K562 (cell line): ENCODE measurements around the gene TJP2. TPM values are rescaled to one million over a fixed set of nuclear protein-coding genes. Genes with fewer than 3 reads are reported as not detected.

Source experiments
- ATAC-seq: fragments of 200-7000 bp; cut with Tn5 transposase; 3 replicates; pipeline ENCODE4 v1.9.1; 2020; ENCODE audit warnings: moderate library complexity
- BruUV-seq: library from RNA; stranded (reverse); fragments of 400-500 nt; replicated peaks from 2 replicates; lab custom pipeline; 2021; lab: Mats Ljungman, UMichigan
- CTCF ChIA-PET: fragments of 300-600 bp; formaldehyde crosslinking; extraction: SDS; loops from one replicate; lab custom pipeline; 2021; ENCODE audit warnings: low intra/inter-chr PET ratio; lab: Yijun Ruan, JAX
- POLR2A ChIA-PET: fragments of 300-600, 350-650 bp; sonication (Branson Sonifier 250); formaldehyde crosslinking; extraction: SDS; loops from one replicate; lab custom pipeline; 2021; ENCODE audit warnings: antibody characterized with exemption, inconsistent platforms; lab: Yijun Ruan, JAX
- DNase-seq, 4 experiments: peaks; one replicate each; pipeline versions ENCODE4 v3.0.0 to v3.0.0-alpha.2; 2011 to 2018; ENCODE audit warnings: low spot score in 3 of 4, mixed read lengths in 3 of 4; ENCODE audit errors: extremely low read depth in 1 of 4
- FAIRE-seq: peaks from 2 replicates; lab custom pipeline; 2011; peaks lifted over from hg19 to GRCh38; lab: Jason Lieb, UNC
- H2AFZ ChIP-seq: 2 replicates; pipeline ENCODE4 v1.6.0; 2011; ENCODE audit warnings: low read depth, low read length, control low read depth, inconsistent platforms
- H3K27ac ChIP-seq: fragments of 200-600 bp; 3 replicates; pipeline ENCODE4 v1.8.0; 2011; ENCODE audit warnings: low read depth, mild to moderate bottlenecking, control low read depth, inconsistent platforms, low read length, moderate library complexity, mixed read lengths; ENCODE audit errors: extremely low read depth
- H3K27me3 ChIP-seq, 2 experiments: fragments of 300-600 bp in 1 of 2; 2 replicates in 1 of 2; 3 replicates in 1 of 2; pipeline versions ENCODE4 v1.6.0 to v1.8.0; 2011; ENCODE audit warnings: inconsistent platforms in 2 of 2, low read length in 2 of 2, mild to moderate bottlenecking in 1 of 2, mixed read lengths in 1 of 2, moderate library complexity in 1 of 2; ENCODE audit not compliant: control insufficient read depth in 2 of 2, insufficient read depth in 2 of 2
- H3K36me3 ChIP-seq: fragments of 300-600 bp; 3 replicates; pipeline ENCODE4 v1.8.0; 2011; ENCODE audit warnings: mild to moderate bottlenecking, low read length, inconsistent platforms; ENCODE audit not compliant: control insufficient read depth, insufficient read depth
- H3K4me1 ChIP-seq, 2 experiments: fragments of 200-600 bp in 1 of 2; replicated peaks in 1 of 2; 2 replicates in 1 of 2; 3 replicates in 1 of 2; pipeline versions ENCODE4 v1.5.1 to v1.8.0; 2011; ENCODE audit warnings: inconsistent platforms in 2 of 2, low read length in 2 of 2, mild to moderate bottlenecking in 1 of 2, mixed read lengths in 1 of 2, moderate library complexity in 1 of 2; ENCODE audit not compliant: control insufficient read depth in 2 of 2, insufficient read depth in 2 of 2
- H3K4me2 ChIP-seq: 2 replicates; pipeline ENCODE4 v1.6.1; 2011; ENCODE audit warnings: low read length, control low read depth, inconsistent platforms, mixed read lengths; ENCODE audit not compliant: insufficient read depth
- H3K4me3 ChIP-seq: fragments of 200-600 bp; sonication (generic), shearing (Covaris generic); 2 replicates; pipeline ENCODE4 v1.5.1; 2016; ENCODE audit warnings: control low read depth, inconsistent platforms
- H3K79me2 ChIP-seq: fragments of 200-600 bp; 3 replicates; pipeline ENCODE4 v1.8.0; 2011; ENCODE audit warnings: low read length, inconsistent platforms; ENCODE audit not compliant: control insufficient read depth, insufficient read depth
- H3K9ac ChIP-seq, 2 experiments: 2 replicates each; pipeline versions ENCODE4 v1.6.0 to v1.6.1; 2011; ENCODE audit warnings: low read depth in 2 of 2, low read length in 2 of 2, control low read depth in 1 of 2, inconsistent platforms in 1 of 2, mild to moderate bottlenecking in 1 of 2, mixed read lengths in 1 of 2; ENCODE audit not compliant: insufficient read depth in 1 of 2
- H3K9me1 ChIP-seq: one replicate; pipeline ENCODE4 v1.6.0; 2011; ENCODE audit warnings: inconsistent platforms, mild to moderate bottlenecking, low read length, moderate library complexity; ENCODE audit not compliant: control insufficient read depth, insufficient read depth
- H3K9me3 ChIP-seq: replicated peaks from 2 replicates; pipeline ENCODE4 v1.5.1; 2011; ENCODE audit warnings: low read depth, low read length, inconsistent platforms; ENCODE audit not compliant: control insufficient read depth, insufficient read depth
- H4K20me1 ChIP-seq: replicated peaks from 2 replicates; pipeline ENCODE4 v1.6.1; 2011; ENCODE audit warnings: low read length, inconsistent platforms, mixed read lengths; ENCODE audit not compliant: control insufficient read depth, insufficient read depth
- EP300 ChIP-seq: IDR thresholded peaks from 2 replicates; pipeline ENCODE4 v1.6.1; 2012; ENCODE audit warnings: low read length, improper control_type of control experiment
- FIP1L1 ChIP-seq: fragments of 200-400 bp; formaldehyde crosslinking; IDR thresholded peaks from 2 replicates; pipeline ENCODE4 v1.6.1; 2018; ENCODE audit warnings: mild to moderate bottlenecking, low read depth, low read length; ENCODE audit not compliant: poor library complexity, severe bottlenecking
- FOS ChIP-seq: IDR thresholded peaks from 3 replicates; pipeline ENCODE4 v1.6.1; 2011; ENCODE audit not compliant: insufficient read length; ENCODE audit errors: extremely low read depth
- GATAD2A ChIP-seq: fragments of 450-650 bp; IDR thresholded peaks from 2 replicates; pipeline ENCODE4 v1.6.1; 2017
- HMG20B ChIP-seq: fragments of 250-450 bp; sonication (Bioruptor Pico); IDR thresholded peaks from 2 replicates; pipeline ENCODE4 v1.5.0; 2021; ENCODE audit warnings: mild to moderate bottlenecking
- IFI16 ChIP-seq: fragments of 250-450 bp; sonication (Bioruptor Pico); IDR thresholded peaks from 2 replicates; pipeline ENCODE4 v2.1.2; 2022; ENCODE audit warnings: mild to moderate bottlenecking, inconsistent platforms
- ZFP36 ChIP-seq: fragments of 150-350 bp; IDR thresholded peaks from 2 replicates; pipeline ENCODE4 v1.6.1; 2018; ENCODE audit warnings: low read length, low read depth; ENCODE audit not compliant: partially characterized antibody
- ZKSCAN1 ChIP-seq: fragments of 150-350 bp; IDR thresholded peaks from 2 replicates; pipeline ENCODE4 v1.6.1; 2016; ENCODE audit warnings: low read depth, low read length
- ZNF146 ChIP-seq: IDR thresholded peaks from one replicate; pipeline ENCODE4 v1.6.1; 2018; ENCODE audit warnings: missing compliant biosample characterization; ENCODE audit not compliant: unreplicated experiment
- ZNF282 ChIP-seq: sonication (generic); formaldehyde crosslinking; IDR thresholded peaks from 2 replicates; pipeline ENCODE4 v1.8.1; 2023; ENCODE audit warnings: missing genetic modification reagents
- ZNF436 ChIP-seq: fragments of 250-450, 450-650 bp; sonication (Bioruptor Pico); formaldehyde crosslinking; IDR thresholded peaks from 2 replicates; pipeline ENCODE4 v1.7.0; 2020; ENCODE audit warnings: mild to moderate bottlenecking
- whole genome bisulfite sequencing: fragments of 100-300 bp; shearing (Covaris generic); methylation state at CpG from one replicate; pipeline ENCODE4 v1.1.6; 2016; ENCODE audit warnings: low coverage, mixed read lengths; ENCODE audit not compliant: insufficient coverage; ENCODE audit errors: missing lambda C conversion rate; 5-methylcytosine and 5-hydroxymethylcytosine counted together
- in situ Hi-C: fragments of 300-500 bp; cut with MboI; formaldehyde crosslinking; loops from 4 replicates; pipeline ENCODE4 v1.15.0; 2018; ENCODE audit warnings: inconsistent platforms, mixed read lengths
- intact Hi-C: fragments of 100-400 bp; cut with micrococcal nuclease; formaldehyde crosslinking; loops from 2 replicates; pipeline ENCODE4 v1.14.2; 2022
- polyA plus RNA-seq, 8 experiments: library from polyadenylated mRNA; depleted of rRNA in 4 of 8; stranded (reverse) in 5 of 8; unstranded in 3 of 8; fragments of >200 nt; fragmentation: Nextera tagmentation in 2 of 8; fragmentation: Illumina TruSeq in 1 of 8; extraction: Ambion mirVana in 2 of 8; extraction: Trizol in 1 of 8; gene quantifications; 2 replicates each; pipeline versions ENCODE4 v1.2.1 to v1.2.3, GENCODE V29; 2011 to 2014; ENCODE audit warnings: inconsistent platforms in 1 of 8, missing spikeins in 1 of 8
- total RNA-seq, 7 experiments: library from RNA; depleted of rRNA in 6 of 7; stranded (reverse); fragments of >200 nt in 6 of 7; fragmentation: Illumina TruSeq in 2 of 7; extraction: Trizol in 2 of 7; gene quantifications; 2 replicates each; pipeline versions ENCODE4 v1.2.1 to v1.2.3, GENCODE V29; 2011 to 2021; ENCODE audit warnings: low replicate concordance in 1 of 7
- TF ChIP-seq, protein P1 (sequence below), 2 experiments: fragments of 450-650 bp in 1 of 2; IDR thresholded peaks; 2 replicates each; pipeline ENCODE4 v1.6.1; 2011 to 2017; ENCODE audit warnings: low read depth in 2 of 2, antibody characterized with exemption in 1 of 2, borderline replicate concordance in 1 of 2, low read length in 1 of 2, mild to moderate bottlenecking in 1 of 2, mixed read lengths in 1 of 2; ENCODE audit not compliant: control insufficient read depth in 1 of 2
- TF ChIP-seq, protein P2 (sequence below): fragments of 250-450 bp; sonication (Bioruptor Pico); IDR thresholded peaks from 2 replicates; pipeline ENCODE4 v1.4.0; 2020

The TJP2 gene
- total and polyA plus RNA-seq, 9 of the 15 experiments (the other 6 are each of a cell fraction or from before 2014, with no cell fraction given), result 4.0 to 24.1 (median 16.8) TPM

DNA sequence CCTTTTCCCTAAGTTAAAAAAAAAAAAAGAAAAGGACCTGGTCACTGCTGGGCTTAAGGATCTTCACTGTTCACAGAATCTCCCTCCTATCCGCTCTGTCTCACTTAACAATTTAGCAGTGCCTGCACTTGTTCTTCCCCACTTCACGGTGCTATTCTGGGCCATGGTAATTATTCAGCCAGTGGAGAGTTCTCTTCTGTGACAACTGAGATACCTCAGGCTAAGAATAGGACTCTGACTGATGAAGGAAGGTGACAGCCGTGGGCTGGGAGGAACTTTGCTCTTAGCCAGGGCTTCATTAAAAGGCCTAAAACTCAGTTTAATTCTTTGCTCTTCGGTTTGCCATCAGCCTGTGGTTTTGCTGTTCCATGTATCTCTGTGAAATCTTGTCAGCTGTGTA, 99.1 kb downstream of the TJP2 start:
- Histone ChIP-seq H3K4me3 (no peak overlapping the region), H3K9me3 (no peaks in the 10 kb centered on the region), H3K27me3 (peaks cover 0 to 1% of the 10 kb centered on the region in 2 experiments; a peak in 1 of 5 replicates), H3K4me2 (no peak overlapping the region), H3K36me3 (no peaks in the 10 kb centered on the region), H2AFZ (no peak overlapping the region), H3K4me1 (no peaks in the 10 kb centered on the region), H3K27ac (no peak overlapping the region), H3K9me1 (no peaks in the 10 kb centered on the region), H3K9ac (no peak overlapping the region), H3K79me2 (no peaks in the 10 kb centered on the region), H4K20me1 (no peaks in the 10 kb centered on the region)
- POLR2A ChIA-PET, result no interaction called here
- BruUV-seq, result no TSS peak
- 0% methylated on average over 3 of the region's 4 CpGs for WGBS
- no peak for DNase-seq
- FAIRE-seq, result no peak
- ATAC-seq, result no peak
- CTCF ChIA-PET, result no interaction called here
- in situ Hi-C loops (no loop called here), intact Hi-C loops (no loop called here)
- TF ChIP-seq ZNF282 (CRISPR knock-in tag) (no peak), HMG20B (CRISPR knock-in tag) (no peak), FIP1L1 (no peak), GATAD2A (no peak), ZFP36 (no peak), ZNF146 (CRISPR knock-in tag) (no peak), ZNF436 (CRISPR knock-in tag) (no peak), EP300 (no peak), ZKSCAN1 (no peak), FOS (no peak), IFI16 (CRISPR knock-in tag) (no peak)
- TF ChIP-seq, protein P1, sequence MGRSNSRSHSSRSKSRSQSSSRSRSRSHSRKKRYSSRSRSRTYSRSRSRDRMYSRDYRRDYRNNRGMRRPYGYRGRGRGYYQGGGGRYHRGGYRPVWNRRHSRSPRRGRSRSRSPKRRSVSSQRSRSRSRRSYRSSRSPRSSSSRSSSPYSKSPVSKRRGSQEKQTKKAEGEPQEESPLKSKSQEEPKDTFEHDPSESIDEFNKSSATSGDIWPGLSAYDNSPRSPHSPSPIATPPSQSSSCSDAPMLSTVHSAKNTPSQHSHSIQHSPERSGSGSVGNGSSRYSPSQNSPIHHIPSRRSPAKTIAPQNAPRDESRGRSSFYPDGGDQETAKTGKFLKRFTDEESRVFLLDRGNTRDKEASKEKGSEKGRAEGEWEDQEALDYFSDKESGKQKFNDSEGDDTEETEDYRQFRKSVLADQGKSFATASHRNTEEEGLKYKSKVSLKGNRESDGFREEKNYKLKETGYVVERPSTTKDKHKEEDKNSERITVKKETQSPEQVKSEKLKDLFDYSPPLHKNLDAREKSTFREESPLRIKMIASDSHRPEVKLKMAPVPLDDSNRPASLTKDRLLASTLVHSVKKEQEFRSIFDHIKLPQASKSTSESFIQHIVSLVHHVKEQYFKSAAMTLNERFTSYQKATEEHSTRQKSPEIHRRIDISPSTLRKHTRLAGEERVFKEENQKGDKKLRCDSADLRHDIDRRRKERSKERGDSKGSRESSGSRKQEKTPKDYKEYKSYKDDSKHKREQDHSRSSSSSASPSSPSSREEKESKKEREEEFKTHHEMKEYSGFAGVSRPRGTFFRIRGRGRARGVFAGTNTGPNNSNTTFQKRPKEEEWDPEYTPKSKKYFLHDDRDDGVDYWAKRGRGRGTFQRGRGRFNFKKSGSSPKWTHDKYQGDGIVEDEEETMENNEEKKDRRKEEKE (IDR thresholded peaks at IDR 0.05; ENCODE audit: borderline replicate concordance in 1 of 2, control insufficient read depth in 1 of 2, low read depth in 2 of 2, low read length in 1 of 2), result no peak
- TF ChIP-seq, protein P2, sequence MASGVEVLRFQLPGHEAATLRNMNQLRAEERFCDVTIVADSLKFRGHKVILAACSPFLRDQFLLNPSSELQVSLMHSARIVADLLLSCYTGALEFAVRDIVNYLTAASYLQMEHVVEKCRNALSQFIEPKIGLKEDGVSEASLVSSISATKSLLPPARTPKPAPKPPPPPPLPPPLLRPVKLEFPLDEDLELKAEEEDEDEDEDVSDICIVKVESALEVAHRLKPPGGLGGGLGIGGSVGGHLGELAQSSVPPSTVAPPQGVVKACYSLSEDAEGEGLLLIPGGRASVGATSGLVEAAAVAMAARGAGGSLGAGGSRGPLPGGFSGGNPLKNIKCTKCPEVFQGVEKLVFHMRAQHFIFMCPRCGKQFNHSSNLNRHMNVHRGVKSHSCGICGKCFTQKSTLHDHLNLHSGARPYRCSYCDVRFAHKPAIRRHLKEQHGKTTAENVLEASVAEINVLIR (CRISPR knock-in tag), result no peak
